RWPE2 (cell line): ENCODE results near the gene C8G.

ENCODE experiments used
- ATAC-seq: fragments of 200-7000 bp; cut with Tn5 transposase; 3 replicates; pipeline ENCODE4 v1.9.1; 2021; ENCODE audit warnings: low read depth
- DNase-seq: peaks from one replicate; pipeline ENCODE4 v3.0.0-alpha.2; 2020; ENCODE audit warnings: low spot score
- H3K27ac ChIP-seq: fragments of 450-650 bp; 2 replicates; pipeline ENCODE4 v1.5.1; 2017; ENCODE audit warnings: mild to moderate bottlenecking; ENCODE audit not compliant: poor library complexity, severe bottlenecking
- H3K27me3 ChIP-seq: fragments of 250-450 bp; sonication (Bioruptor Pico); 2 replicates; pipeline ENCODE4 v1.5.1; 2021; ENCODE audit warnings: mild to moderate bottlenecking, moderate library complexity; ENCODE audit not compliant: insufficient read depth, poor library complexity, severe bottlenecking
- H3K36me3 ChIP-seq: fragments of 250-450 bp; sonication (Bioruptor Pico); 2 replicates; pipeline ENCODE4 v1.5.1; 2020; ENCODE audit warnings: low read depth, mild to moderate bottlenecking, moderate library complexity
- H3K4me1 ChIP-seq: fragments of 250-450 bp; sonication (Bioruptor Pico); 2 replicates; pipeline ENCODE4 v1.5.1; 2021; ENCODE audit warnings: mild to moderate bottlenecking, moderate library complexity; ENCODE audit not compliant: insufficient read depth, poor library complexity, severe bottlenecking
- H3K4me3 ChIP-seq: fragments of 250-450 bp; sonication (Bioruptor Pico); 2 replicates; pipeline ENCODE4 v1.5.1; 2021; ENCODE audit warnings: mild to moderate bottlenecking, moderate library complexity; ENCODE audit not compliant: severe bottlenecking
- H3K9me3 ChIP-seq: fragments of 250-450 bp; sonication (Bioruptor Pico); 2 replicates; pipeline ENCODE4 v1.5.1; 2021; ENCODE audit warnings: mild to moderate bottlenecking, moderate library complexity; ENCODE audit not compliant: severe bottlenecking
- TF ChIP-seq, protein P1 (sequence below): fragments of 450-650 bp; IDR thresholded peaks from one replicate; pipeline ENCODE4 v1.5.1; 2017; ENCODE audit warnings: mild to moderate bottlenecking, moderate library complexity; ENCODE audit not compliant: poor library complexity, severe bottlenecking

The C8G gene

DNA sequence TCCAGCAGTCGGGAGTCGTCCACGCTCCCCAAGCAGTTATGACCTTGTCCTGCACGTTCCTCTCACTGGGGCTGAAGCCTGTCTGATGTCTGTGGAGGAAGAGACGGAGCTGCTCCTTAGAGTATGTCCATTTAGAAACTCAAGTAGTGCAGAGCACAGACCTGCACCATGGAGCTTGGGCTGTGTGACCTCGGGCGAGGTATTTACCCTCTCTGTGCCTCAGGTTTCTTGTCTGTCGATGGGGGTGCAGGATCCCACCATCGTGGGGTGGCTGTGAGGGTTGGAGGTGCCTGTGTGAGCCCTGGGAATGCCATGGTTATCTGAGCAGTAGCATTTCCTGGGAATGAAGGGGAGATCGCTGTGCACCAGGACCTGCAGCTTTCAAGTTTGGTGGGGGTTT, 44.5 kb upstream of the C8G start:
- Histone ChIP-seq H3K9me3 (no peaks in the 10 kb centered on the region), H3K4me3 (no peak overlapping the region), H3K27ac (peak overlapping the region; percentile 85), H3K36me3 (peaks cover 65% of the 10 kb centered on the region), H3K27me3 (no peaks in the 10 kb centered on the region), H3K4me1 (peaks cover 22% of the 10 kb centered on the region)
- ATAC-seq, result no peak
- DNase-seq, result no peak
- TF ChIP-seq, protein P1, sequence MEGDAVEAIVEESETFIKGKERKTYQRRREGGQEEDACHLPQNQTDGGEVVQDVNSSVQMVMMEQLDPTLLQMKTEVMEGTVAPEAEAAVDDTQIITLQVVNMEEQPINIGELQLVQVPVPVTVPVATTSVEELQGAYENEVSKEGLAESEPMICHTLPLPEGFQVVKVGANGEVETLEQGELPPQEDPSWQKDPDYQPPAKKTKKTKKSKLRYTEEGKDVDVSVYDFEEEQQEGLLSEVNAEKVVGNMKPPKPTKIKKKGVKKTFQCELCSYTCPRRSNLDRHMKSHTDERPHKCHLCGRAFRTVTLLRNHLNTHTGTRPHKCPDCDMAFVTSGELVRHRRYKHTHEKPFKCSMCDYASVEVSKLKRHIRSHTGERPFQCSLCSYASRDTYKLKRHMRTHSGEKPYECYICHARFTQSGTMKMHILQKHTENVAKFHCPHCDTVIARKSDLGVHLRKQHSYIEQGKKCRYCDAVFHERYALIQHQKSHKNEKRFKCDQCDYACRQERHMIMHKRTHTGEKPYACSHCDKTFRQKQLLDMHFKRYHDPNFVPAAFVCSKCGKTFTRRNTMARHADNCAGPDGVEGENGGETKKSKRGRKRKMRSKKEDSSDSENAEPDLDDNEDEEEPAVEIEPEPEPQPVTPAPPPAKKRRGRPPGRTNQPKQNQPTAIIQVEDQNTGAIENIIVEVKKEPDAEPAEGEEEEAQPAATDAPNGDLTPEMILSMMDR, result no peak

DNA sequence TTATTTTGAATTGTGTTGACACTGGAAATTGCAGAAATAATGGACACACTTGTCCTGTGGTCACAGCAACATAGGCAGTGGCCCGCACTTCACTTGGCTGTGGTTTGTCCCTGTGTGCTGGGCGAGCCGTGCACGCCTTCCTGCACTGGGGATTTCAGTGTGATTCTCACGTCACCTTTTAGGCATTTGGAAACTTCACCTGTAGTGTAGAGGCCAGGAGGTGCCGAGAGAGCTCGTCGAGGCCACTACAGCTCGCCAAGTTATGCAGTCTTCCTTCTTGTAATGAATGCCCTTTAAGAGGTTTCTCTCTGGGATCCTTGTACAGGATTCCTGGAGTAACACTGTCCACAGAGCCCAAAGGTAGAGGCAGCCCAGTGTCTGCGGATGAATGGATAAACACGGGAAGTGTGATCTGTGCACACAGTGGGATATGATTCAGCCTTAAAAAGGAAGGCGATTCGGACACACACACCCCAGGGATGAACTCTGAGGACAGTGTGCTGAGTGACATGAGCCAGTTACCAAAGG, 44.0 kb upstream of the C8G start:
- Histone ChIP-seq H3K4me3 (no peak overlapping the region), H3K36me3 (peaks cover 70% of the 10 kb centered on the region), H3K4me1 (peaks cover 22% of the 10 kb centered on the region), H3K9me3 (no peaks in the 10 kb centered on the region), H3K27me3 (no peaks in the 10 kb centered on the region), H3K27ac (peak overlapping the region; percentile 85)
- ATAC-seq (peak; percentile 48), DNase-seq (no peak)
- TF ChIP-seq, protein P1, result no peak

DNA sequence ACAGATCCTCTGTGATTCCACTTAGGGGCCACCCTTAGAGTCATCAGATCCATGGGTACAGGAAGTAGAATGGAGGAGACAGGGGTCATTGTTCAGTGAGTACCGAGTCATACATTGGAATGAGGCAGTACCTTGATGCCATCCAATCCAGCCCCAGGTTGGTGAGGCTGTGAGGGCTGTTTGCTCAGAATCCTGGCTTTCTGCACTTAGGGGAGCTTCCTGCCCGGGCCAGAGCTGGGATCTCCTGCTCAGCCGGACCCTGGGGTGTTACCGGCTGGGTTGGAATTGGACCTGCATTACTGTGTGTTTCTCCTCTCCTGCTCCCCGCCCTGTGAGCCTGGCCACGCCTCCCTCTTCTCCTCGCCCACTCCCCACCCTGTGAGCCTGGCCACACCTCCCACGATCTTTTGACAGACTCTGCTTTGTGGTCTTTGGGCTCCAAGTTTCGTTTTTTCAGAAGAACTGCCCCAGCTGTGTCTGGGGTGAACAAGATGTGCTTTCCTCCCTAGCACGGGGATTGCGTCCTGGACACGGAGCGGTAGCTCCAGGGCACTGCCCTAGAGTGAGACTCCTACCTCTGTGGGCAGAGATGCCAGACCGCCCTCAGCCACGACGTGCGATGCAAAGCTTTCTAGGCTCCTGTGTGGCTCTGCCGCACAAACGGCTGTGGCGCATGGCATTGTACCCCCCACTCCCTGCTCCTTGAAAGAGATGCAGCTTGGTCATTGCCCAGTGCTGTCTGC, 43.4 kb upstream of the C8G start:
- DNase-seq (peak; percentile 69), ATAC-seq (peak; percentile 96)
- peak overlapping the region; percentile 85 for H3K27ac ChIP-seq
- TF ChIP-seq, protein P1, result no peak
- H3K36me3 ChIP-seq, result peaks cover 76% of the 10 kb centered on the region
- no peaks in the 10 kb centered on the region for H3K27me3 ChIP-seq
- H3K4me3 ChIP-seq, result no peak overlapping the region
- no peaks in the 10 kb centered on the region for H3K9me3 ChIP-seq
- H3K4me1 ChIP-seq, result peaks cover 22% of the 10 kb centered on the region

DNA sequence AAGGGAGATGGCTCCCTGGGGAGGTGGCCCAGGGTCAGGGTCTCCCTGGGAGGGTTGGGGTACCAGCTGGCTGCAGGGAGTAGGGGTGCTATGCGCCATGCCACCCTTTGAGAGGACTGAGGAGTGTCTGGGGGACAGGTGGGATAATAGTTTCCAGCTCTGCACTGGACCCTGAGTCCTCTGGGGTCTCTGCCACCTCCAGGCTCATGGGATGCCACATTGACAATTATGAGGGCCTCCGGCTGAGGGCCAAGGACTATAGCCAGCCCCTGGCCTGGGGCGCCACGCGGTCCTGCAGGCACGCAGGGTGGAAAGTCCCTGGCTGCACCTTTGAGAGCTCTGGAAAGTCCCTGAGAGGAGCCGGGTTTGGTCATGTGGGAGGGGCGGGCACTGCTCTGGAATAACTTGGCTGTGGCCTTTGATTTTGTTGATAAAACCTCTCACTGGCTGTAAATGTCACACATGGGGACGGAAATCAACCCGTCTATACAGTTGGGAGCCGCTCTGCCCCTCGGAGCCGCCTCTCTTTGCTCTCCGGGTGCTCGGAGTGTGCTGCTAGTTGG, 42.7 kb upstream of the C8G start:
- H3K4me3 ChIP-seq, result no peak overlapping the region
- peak; percentile 66 for DNase-seq

More for the DNA sequence above, 42.7 kb upstream of the C8G start:
- H3K4me1 ChIP-seq, result peaks cover 22% of the 10 kb centered on the region
- H3K9me3 ChIP-seq, result no peaks in the 10 kb centered on the region
- peaks cover 81% of the 10 kb centered on the region for H3K36me3 ChIP-seq
- TF ChIP-seq, protein P1, result no peak
- H3K27me3 ChIP-seq, result no peaks in the 10 kb centered on the region
- ATAC-seq, result no peak
- peak overlapping the region; percentile 85 for H3K27ac ChIP-seq
